SIG-M5 (cell line): ENCODE measurements around the gene TP53BP1.

Experiments
- DNase-seq: peaks from one replicate; lab custom pipeline; 2025; lab: John Stamatoyannopoulos, UW

Gene TP53BP1

DNA sequence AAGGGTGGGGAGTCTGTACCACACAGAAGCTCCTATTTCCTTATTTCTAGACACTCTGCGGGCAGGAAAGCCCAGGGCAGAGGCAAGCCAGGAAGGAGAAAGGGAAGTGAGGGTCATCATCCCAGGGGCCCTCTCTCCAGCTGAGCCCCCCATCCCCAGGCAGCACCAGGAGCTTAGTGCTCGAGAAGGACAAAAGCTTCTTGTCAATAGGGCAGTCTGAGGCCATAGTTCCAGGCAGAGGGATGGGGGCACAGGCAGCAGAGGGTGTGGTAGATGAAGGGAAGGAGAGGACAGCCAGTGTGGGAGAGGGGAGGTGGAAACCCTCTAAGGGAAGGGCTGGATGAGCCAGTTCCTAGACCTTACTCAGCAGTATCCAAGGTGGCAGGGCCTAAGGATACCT is 27.2 kb upstream of the TP53BP1 start:
- DNase-seq, result no peak

DNA sequence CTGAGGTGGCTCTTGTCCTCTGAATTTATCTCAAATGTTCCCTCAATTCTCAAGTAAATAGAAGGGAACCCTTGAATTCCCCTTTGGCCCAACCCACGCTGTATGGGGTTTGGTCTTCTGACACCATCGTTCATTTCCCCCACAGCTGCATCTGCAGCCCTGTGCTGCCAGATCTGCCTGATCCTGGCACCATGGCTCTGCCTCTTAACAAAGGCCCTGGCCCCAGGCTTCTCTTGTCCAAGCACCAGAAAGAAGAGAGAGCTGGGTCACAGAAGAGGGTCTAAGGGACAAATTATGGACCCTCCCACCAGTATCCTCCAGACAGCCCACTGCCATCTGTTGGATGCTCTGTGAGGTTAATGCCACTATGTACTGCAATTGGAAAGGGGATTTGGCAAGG is 26.2 kb upstream of the TP53BP1 start:
- no peak for DNase-seq

DNA sequence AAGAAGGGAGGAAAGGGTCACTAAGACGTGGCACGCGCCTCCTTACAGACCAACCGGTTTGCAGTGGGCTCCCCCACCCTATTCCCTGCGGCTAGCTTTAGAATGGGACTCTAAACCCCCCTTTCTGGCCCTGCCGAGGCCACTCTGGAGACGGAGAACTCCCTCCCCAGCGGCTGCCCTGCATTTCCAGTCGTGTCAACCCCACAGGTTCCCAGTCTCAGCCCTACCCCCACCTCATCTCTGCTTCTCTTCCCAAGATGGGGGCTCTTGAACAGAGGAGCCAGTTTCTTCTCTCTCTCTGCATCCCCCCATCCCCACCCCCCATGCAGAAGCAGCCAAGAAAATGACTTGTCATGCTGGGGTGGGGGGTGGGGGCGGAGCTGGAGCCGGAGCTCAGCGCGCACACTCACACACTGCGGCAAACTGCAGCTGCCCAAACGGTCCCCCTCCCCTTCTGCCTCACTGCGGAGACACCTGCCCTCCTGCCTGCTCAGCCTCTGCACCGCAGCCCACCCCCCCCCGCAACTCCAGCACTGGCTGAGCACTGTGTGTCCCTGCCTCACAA is 25.3 kb upstream of the TP53BP1 start:
- DNase-seq, result no peak

DNA sequence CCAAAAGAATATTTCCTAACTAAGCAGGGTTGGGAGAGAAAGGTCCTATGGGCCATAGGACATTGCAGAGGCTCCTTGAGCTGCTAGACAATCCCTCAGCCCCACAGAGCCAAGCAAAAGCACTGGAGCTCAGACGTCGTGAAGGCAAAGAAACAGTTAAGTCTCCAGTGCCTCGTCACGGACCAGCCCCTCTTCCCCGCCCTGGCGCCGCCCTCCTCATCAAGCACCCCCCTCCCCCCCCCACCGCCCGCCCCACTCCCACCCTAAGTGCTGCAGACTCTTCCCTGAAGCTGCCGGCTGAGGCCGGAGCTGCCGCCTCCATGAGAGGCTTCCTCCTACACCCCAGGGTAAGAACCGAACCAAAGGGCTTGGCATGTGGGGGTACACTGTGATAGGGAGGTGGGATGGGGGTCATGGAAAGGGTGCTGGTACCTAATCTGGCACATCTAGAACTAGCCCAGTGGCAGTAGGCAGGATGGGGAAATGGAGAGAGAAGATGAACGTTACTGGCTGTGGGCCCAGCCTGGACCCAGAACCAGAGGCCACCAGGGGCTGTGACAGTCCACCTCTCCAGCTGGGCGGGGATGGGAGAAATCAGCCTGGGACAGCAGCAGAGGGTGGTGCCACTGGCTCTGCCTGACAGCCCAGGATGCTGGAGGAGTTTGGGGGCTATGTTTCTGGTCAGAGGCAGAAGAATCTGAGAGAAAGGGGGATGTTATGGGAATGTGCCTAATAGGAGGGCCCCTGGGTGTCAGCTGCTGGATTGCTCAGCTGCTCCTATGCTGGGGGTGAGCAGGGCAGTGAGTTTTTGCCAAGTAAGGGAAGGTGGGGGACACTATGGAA is 24.6 kb upstream of the TP53BP1 start, which contains the start of gene MAP1A:
TSS of gene MAP1A (plus strand) at position 255 of the 843 bp plus-strand sequence. CDS start 3,866 bp downstream, outside the sequence.
- no peak for DNase-seq

DNA sequence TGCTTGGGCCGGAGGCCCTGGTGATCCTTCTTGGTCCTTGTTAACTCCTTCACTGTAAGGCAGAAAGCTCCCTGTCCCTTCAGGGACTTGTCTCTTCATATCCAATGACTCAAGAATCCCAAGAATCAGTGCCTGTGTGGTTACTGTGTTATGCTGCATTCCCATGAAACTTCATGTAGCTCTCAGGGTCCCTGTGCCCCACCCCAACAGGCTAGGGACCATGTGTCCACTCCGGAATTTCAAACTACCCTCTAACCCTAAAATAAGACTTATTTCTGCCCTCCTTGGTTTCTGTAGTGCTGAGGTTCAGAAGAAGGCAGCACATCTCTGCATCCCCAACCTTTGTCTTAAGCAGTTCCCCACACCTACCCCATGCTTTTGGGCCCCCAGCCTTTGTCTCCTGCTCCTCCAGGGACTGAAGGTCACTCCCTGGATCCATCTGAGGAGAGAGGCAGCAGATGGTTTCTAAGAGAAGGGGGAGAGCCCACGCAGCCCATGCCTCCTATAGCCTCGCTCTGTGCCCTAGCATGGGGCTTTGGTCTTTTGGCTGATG is 23.9 kb upstream of the TP53BP1 start:
- no peak for DNase-seq

DNA sequence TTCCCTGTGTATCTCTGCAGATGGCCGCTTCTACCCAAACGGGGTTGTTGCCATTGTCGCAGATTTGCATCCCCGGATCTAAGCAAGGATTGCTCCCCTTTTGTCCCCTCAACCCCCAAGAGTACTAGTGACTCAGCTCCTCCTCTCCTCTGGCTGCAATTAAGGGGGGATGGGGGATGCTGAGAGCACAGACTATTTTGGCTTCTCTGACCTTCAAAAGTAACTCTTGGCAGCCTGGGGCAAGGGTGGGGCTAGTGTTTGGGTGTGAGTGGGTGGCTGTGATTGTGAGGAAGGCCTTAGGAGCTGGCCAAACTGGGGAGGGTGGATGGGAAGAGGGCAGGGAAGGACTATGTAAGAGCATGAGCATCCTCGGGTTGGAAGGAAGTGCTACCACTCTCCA is 23.2 kb upstream of the TP53BP1 start:
- DNase-seq, result no peak

DNA sequence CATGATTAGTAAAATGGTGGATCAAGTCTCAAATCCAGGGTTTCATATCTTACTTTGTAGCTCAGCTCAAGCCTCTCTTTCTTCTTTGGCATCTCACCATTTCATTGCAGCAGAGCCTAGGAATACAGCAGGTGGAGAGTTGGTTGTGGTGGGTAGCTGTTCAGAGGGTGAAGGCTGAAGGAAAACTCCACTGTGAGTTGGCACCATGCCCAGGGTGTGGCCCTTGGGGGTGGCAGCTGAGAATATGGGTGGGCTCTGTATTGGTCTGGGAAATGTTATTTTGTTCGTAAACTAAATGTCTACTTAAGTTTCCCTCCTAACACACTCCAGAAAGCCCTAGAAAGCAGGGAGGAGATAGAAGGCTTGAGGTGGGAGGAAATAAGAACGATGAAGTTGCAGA is 22.8 kb upstream of the TP53BP1 start:
- DNase-seq, result no peak

DNA sequence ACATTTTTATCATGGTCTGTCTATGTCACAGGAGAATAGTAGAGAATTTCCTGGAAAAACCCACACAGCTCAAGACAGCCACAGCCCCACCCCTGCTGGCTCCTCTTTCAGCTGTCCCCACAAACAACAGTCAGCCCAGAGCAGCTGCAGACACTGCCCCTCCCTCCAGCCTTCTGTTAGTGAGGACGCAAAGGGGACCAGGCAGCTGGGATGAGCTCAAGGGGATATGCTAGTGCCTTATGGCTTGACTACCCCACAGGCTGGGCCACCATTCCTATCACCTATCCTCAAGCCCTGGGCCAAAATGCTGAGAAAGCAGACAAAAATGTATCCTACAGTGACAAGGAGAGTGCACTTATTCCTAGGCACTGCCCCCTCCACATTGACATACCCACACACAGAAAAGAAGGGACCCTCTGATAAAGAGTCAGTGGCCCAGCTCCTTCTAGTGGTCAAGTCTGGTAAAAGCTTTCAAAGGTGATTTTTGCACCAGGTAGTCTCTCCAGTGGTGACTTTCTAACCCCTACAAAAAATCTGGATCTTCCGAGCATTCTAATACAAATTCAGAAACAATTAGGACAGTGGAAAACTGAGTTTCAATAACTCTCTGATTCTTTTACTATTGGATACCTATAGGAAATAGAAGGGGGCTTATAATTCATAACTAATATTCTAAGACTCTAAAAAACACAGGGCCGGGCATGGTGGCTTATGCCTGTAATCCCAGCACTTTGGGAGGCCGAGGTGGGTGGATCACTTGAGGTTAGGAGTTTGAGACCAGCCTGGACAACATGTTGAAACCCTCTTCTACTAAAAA is 21.5 kb upstream of the TP53BP1 start:
- no peak for DNase-seq

DNA sequence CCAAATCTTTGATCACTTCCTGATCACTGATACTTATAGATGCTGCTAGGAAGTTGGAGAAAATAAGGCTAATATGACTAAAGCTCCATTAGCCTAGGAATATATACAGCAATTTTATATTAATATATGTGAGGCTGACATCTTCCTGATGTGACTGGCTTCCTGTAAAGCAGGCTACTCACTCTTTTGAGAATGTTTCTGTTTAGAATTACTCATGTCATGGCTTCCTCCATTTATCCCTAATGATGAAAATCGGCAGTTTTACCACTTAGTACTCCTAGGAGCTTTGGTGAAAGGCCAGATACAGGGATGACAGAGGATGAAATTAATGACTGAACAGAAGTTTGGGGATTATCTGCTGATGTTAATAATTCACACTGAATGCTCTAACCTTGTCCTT is 20.6 kb upstream of the TP53BP1 start:
- no peak for DNase-seq

DNA sequence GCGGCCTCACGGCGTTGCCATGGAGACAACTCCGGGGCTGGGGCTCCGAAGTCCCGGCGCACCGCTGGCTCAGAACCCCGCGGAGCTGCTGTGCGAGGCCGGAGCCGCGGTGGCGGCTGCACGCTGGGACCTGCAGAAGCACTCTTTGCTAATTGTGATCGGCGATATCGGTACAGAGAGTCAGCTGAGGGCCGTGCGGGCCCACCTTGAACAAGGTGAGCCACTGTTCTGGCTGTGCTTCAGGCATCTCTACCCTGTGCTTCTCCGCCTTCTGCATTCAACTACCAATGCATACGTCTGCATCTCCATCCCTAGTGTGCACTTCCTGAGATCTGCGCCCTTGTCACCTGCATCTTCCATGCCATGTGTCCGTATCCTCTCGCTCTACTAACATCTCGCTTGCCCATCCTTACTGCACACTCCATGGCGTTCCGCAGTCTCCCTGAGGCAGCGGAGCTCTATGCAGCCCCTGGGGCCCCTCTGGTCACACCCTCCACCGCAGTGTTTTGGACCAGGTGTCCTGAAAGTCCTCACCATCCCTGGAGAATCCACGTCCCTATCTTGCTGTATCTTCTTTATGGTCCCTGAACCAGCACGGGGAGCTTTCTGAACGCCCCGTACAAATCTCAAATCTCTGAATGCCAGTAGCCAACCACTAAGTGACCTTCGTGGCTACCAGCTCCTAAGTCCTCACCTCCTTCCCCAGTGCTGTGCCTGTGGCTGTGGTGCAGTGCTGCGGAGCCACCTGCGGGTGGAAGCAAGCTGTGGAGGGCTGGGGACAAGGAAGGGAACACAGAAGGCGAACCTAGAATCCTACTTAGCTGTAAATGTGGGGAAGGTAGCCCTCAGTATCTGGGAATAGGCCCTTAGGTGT is 18.3 kb upstream of the TP53BP1 start:
- DNase-seq, result no peak

DNA sequence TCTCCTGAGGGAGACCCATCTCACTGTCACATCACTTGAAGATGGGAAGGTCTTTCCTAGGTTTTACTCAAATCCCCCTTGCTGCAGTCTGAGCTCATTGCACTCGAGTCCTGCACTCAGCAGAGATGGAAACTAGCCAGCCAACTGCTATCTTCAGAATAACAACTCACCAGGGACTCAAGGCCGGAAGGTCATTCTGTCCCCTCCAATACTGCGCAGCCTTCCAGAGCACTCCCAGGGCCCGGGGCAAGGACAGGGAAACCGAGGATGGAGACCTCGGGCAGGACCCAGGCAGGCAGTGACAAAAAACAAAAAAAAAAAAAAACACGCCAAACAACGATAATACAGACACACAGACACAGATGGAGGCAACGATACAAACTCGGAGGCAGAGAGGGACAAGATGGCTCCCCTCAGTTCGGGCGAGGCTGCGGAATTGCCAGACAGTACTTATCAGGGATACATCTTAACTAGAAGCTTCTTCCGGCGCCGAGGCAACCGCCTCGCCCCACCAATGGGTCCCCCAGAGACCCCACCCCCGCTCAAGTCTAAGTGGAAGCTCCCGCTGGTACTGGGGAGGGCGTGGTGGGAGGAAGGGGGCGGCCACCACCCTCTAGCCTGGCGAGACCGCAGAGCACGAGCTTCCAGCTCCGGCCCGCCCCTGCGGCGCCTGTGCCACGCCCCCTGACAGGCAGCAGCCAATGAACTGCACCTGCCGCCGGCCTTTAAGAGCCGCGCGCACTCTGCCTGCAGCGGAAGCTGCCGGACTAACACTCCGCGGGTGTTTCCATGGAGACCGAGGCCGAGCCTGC is 17.4 kb upstream of the TP53BP1 start:
- DNase-seq, result peak; percentile 80

DNA sequence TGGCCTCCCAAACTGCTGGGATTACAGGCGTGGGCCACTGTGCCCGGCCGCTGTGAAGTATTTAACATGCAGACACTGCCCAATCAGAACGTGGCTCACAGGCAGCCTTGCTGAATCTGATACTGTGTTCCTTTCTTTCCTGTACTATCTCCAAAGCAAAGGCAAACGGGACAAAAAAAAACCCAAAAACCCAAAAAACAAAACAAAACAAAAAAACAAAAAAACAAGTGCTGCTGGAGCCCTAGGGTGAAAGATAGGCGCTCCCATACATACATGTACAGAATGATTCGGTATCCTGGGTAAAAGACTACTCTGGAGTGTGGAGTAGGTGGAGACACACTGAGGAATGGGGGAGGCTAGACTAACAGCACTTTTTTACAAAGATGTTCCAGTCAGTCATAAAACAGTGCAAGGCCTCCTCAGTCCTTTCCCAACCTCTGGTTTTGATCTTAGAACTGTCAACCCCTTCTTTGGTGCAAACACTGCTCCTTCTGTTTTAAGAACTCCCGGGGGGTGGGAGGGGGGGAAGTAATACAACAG is 16.8 kb upstream of the TP53BP1 start:
- no peak for DNase-seq

DNA sequence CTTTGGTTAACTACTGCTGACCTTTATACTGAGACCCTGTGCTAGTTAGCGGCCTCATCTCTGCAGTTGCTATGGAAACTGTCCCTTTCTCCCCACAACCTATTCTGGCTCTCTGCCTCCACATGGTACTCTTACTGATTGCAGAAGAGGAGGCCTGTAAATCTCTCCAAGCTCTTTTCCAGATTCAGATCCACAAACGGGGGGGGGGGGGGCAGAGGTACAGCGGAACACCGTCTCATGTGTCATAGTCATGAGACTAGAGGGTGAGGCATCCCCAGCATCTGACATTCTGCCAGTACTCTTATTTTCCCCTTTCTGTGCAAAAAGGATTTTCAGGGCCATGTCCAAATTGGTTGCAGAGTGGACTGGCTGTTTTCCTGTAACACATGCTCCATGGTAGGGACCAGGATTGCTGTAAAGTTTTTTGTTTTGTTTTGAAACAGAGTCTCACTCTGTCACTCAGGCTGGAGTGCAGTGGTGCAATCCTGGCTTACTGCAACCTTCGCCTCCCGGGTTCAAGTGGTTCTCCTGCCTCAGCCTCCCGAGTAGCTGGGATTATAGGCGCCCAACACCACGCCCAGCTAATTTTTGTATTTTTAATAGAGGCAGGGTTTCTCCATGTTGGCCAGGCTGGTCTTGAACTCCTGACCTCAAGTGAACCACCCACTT is 16.2 kb upstream of the TP53BP1 start:
- no peak for DNase-seq

DNA sequence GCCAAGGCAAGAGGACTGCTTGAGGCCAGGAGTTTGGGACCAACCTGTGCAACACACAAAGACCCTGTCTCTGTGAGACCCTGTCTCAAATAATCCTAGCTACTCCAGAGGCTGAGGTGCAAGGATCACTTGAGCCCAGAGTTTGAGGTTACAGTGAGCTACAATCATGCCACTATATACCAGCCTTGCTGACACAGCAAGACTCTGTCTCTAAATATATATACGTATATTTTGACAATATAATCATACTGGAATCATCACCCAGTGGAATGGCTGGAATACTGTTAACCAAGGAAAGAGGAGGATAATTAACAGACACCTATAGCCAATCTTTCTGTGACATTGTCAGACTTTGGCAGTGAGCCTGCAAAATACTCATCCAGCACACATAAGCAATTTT is 15.5 kb upstream of the TP53BP1 start:
- no peak for DNase-seq

DNA sequence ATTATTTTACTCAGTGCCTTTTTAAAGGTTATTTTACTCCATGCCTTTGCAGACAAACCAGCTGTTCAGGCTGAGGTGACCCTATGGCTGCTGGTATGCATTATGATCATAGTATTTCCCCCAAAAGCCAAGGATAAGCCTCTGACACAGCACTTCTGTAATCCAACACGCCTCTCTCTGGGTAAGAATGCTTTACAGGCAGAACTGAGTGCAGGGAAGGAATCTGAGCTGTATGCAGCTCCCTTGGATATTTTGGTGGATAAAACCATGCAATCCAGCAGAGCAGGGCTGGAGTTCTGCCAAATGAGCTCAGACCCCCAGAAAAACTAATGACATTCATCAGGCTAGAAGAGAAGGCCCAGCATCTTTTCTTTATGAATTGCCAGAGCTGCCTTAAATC is 12.8 kb upstream of the TP53BP1 start:
- no peak for DNase-seq

DNA sequence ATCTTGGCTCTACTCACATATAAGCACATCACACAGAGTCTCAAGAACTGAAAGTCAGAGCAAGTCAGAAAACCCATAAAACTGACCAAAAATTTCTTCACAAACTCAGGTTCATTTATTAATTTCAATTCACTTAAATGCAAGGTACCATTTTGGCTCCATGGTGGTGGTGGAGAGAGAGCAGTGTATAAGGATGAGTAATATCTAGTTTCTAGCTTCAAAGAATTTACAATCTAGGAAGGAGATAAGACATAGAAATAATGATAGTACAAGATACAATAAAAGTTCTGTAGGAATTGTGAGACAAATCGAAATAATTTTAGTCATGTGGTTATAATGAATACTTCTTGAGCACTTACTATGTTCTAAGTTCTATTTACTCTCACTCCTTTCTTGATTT is 6.7 kb upstream of the TP53BP1 start:
- no peak for DNase-seq

DNA sequence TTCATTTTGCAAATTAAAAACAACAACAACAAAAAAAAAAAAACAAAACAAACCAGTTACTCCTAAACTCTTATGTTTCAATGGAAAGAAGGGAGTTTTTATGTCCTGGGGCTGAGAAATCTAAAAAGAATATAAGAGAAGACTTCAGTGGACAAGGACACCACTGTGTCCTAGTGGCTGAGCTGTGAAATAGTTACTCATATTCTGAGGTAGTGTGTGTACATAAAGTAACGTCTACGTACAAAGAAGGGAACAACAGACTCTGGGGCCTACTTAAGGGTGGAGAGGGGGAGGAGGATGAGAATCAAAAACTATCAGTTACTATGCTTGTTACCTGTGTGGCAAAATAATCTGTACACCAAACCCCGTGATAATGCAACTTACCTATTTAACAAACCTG is 6.0 kb upstream of the TP53BP1 start:
- no peak for DNase-seq

DNA sequence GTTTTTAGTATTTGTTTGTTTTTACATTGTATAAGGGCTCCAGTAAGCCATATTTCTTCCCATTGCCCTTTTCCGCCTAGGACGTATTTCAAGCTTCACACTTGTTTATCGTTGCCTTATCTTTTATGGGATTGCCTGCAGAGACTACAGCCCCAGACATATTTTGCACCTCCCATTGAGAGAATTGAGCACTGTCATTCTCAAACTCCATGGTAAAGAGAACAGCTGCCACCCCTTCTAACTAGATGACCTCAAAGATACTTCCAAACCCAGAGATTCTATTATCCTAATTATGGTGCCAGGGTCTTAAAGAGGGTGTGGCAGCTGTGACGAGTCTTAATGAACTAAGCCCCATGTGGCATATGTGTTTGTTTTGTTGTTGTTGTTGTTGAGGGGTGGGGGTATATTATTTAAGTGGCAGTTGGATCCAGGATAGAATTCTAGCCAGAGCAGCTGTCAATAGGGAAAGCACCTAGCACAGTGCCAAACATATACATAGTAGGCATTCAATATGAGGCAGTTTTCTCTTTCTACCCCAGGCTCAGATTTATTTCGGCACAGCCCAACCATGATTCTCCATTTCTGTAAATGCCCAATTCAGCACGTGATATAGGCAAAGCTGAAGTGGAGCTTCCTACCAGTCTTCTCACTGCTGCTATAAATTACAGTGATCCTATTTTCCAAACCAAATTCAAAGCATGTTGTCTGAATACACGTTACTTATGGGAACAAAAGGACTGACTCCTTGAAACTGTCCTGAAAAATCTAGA is 932 bp upstream of the TP53BP1 start:
- DNase-seq, result no peak

DNA sequence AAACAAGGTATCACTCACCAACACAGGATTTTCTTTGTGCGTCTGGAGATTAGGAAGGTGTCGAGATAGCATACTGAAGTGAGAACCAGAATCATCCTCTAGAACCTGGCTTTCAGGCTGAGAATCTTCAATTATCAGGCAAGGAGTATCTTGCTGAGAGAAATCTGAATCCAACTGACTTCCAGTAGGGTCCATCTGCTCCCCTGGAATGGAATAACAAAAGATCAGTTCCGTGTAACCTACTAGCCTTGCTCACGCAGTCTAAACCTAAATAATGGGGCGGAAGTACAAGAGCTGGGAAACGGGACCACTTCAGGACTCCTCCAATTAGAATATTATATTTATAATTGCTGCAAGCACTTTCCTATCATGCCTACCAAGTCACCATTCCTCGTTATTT is 690 bp downstream of the TP53BP1 start:
- no peak for DNase-seq
